Progenitor cell of endocrine pancreas (in vitro differentiated cells): Measurements from ENCODE around the gene TRPV4. TPM values are rescaled to one million over a fixed set of nuclear protein-coding genes. Genes with fewer than 3 reads are reported as not detected.

ENCODE experiments used
- DNase-seq: peaks from one replicate; pipeline ENCODE4 v3.0.0; 2021; ENCODE audit warnings: low spot score; ENCODE audit not compliant: unreplicated experiment
- H3K27ac Mint-ChIP-seq: 2 replicates; pipeline ENCODE4 v1.8.0; 2021; ENCODE audit warnings: mild to moderate bottlenecking, moderate library complexity, mixed read lengths
- H3K27me3 Mint-ChIP-seq: 2 replicates; pipeline ENCODE4 v1.8.0; 2021; ENCODE audit warnings: mixed read lengths
- H3K36me3 Mint-ChIP-seq: 2 replicates; pipeline ENCODE4 v1.8.0; 2022; ENCODE audit warnings: mixed read lengths; ENCODE audit not compliant: insufficient read depth
- H3K4me1 Mint-ChIP-seq: 2 replicates; pipeline ENCODE4 v1.8.0; 2021; ENCODE audit warnings: low read depth, mixed read lengths
- H3K4me3 Mint-ChIP-seq: 2 replicates; pipeline ENCODE4 v1.8.0; 2021; ENCODE audit warnings: low read depth, mild to moderate bottlenecking, moderate library complexity, mixed read lengths
- H3K9me3 Mint-ChIP-seq: 2 replicates; pipeline ENCODE4 v1.8.0; 2021; ENCODE audit warnings: low read depth, mixed read lengths
- CTCF ChIP-seq: fragments of 200-600 bp; sonication (generic); IDR thresholded peaks from one replicate; pipeline ENCODE4 v1.5.0; 2021; ENCODE audit warnings: antibody characterized with exemption, mild to moderate bottlenecking; ENCODE audit not compliant: unreplicated experiment
- total RNA-seq: library from RNA; stranded (reverse); gene quantifications from 2 replicates; pipeline ENCODE4 v1.2.1, GENCODE V29; 2021

The TRPV4 gene
- total RNA-seq, 1 donor from 2014 or later, result 5.2 TPM

- H3K9me3 Mint-ChIP-seq, result no peaks in the 10 kb centered on the region
- TF ChIP-seq CTCF, result no peak
- no peaks in the 10 kb centered on the region for H3K4me1 Mint-ChIP-seq
- DNase-seq, result no peak
- peaks cover 2% of the 10 kb centered on the region for H3K36me3 Mint-ChIP-seq
- H3K4me3 Mint-ChIP-seq, result no peak overlapping the region
- no peaks in the 10 kb centered on the region for H3K27me3 Mint-ChIP-seq
- H3K27ac Mint-ChIP-seq, result no peak overlapping the region
Observed at GRCh38 chr12:109789526-109790048, 43.6 kb downstream of the TRPV4 start.

- no peaks in the 10 kb centered on the region for H3K9me3 Mint-ChIP-seq
- no peak for TF ChIP-seq CTCF
- no peak overlapping the region for H3K4me3 Mint-ChIP-seq
- peaks cover 8% of the 10 kb centered on the region for H3K4me1 Mint-ChIP-seq
- DNase-seq, result no peak
- H3K27ac Mint-ChIP-seq, result no peak overlapping the region
- H3K27me3 Mint-ChIP-seq, result no peaks in the 10 kb centered on the region
- H3K36me3 Mint-ChIP-seq, result peaks cover 2% of the 10 kb centered on the region
Observed at GRCh38 chr12:109786799-109787198, 46.4 kb downstream of the TRPV4 start.

- Mint-ChIP-seq H3K4me1 (peaks cover 8% of the 10 kb centered on the region), H3K9me3 (no peaks in the 10 kb centered on the region), H3K27ac (no peak overlapping the region), H3K27me3 (no peaks in the 10 kb centered on the region), H3K4me3 (no peak overlapping the region), H3K36me3 (peaks cover 2% of the 10 kb centered on the region)
- DNase-seq, result no peak
- no peak for TF ChIP-seq CTCF
Observed at GRCh38 chr12:109785854-109786253, 47.3 kb downstream of the TRPV4 start.

- Mint-ChIP-seq H3K36me3 (peaks cover 2% of the 10 kb centered on the region), H3K27me3 (no peaks in the 10 kb centered on the region), H3K9me3 (no peaks in the 10 kb centered on the region), H3K27ac (no peak overlapping the region), H3K4me1 (peaks cover 8% of the 10 kb centered on the region), H3K4me3 (no peak overlapping the region)
- DNase-seq, result no peak
- no peak for TF ChIP-seq CTCF
Observed at GRCh38 chr12:109783965-109784244, 49.3 kb downstream of the TRPV4 start.

- TF ChIP-seq CTCF, result no peak
- Mint-ChIP-seq H3K27ac (no peak overlapping the region), H3K9me3 (no peaks in the 10 kb centered on the region), H3K4me1 (peaks cover 8% of the 10 kb centered on the region), H3K27me3 (no peaks in the 10 kb centered on the region), H3K4me3 (no peak overlapping the region), H3K36me3 (peaks cover 2% of the 10 kb centered on the region)
- no peak for DNase-seq
Observed at GRCh38 chr12:109783135-109783964, 49.8 kb downstream of the TRPV4 start.
